GM19238 (cell line): ENCODE results near the gene THSD7A.
"Not testable (repeated sequence)": the region's sequence is repeated elsewhere in the genome, so short reads cannot be mapped to it uniquely, and the experiment has no call there.

Experiments used
- DNase-seq: peaks from one replicate; pipeline ENCODE4 v3.0.0; 2011; ENCODE audit warnings: low spot score; ENCODE audit not compliant: insufficient read length

THSD7A gene

GRCh38 chr7:11469028-11469745 is 362.8 kb downstream of the THSD7A start:
- DNase-seq, result no peak

GRCh38 chr7:11466517-11467105 is 365.4 kb downstream of the THSD7A start:
- no peak for DNase-seq

GRCh38 chr7:11464624-11465023 is 367.4 kb downstream of the THSD7A start:
- no peak for DNase-seq

- DNase-seq, result no peak
These were observed 370.1 kb downstream of the THSD7A start for GRCh38 chr7:11461946-11462345.

- no peak for DNase-seq
These were observed 373.1 kb downstream of the THSD7A start for GRCh38 chr7:11458736-11459483.

GRCh38 chr7:11457419-11457818 is 374.6 kb downstream of the THSD7A start:
- no peak for DNase-seq

- DNase-seq, result no peak
These were observed 375.4 kb downstream of the THSD7A start for GRCh38 chr7:11456574-11456973.

GRCh38 chr7:11452476-11452875 is 379.5 kb downstream of the THSD7A start:
- no peak for DNase-seq

GRCh38 chr7:11450281-11450680 is 381.7 kb downstream of the THSD7A start:
- DNase-seq, result no peak

GRCh38 chr7:11449316-11449715 is 382.7 kb downstream of the THSD7A start:
- DNase-seq, result no peak

GRCh38 chr7:11448323-11448722 is 383.7 kb downstream of the THSD7A start:
- no peak for DNase-seq

- DNase-seq, result no peak
These were observed 384.9 kb downstream of the THSD7A start for GRCh38 chr7:11447106-11447505.

- DNase-seq, result not testable (repeated sequence)
These were observed 388.1 kb downstream of the THSD7A start for GRCh38 chr7:11443934-11444333.

GRCh38 chr7:11437994-11438393 is 394.0 kb downstream of the THSD7A start:
- DNase-seq, result no peak

GRCh38 chr7:11436773-11437524 is 395.0 kb downstream of the THSD7A start:
- DNase-seq, result no peak

GRCh38 chr7:11436316-11436715 is 395.7 kb downstream of the THSD7A start:
- DNase-seq, result no peak

GRCh38 chr7:11434366-11434765 is 397.6 kb downstream of the THSD7A start:
- DNase-seq, result no peak

- DNase-seq, result no peak
These were observed 401.2 kb downstream of the THSD7A start for GRCh38 chr7:11430841-11431240.

- no peak for DNase-seq
These were observed 401.9 kb downstream of the THSD7A start for GRCh38 chr7:11430112-11430511.

GRCh38 chr7:11428877-11429581 is 403.0 kb downstream of the THSD7A start:
- no peak for DNase-seq

GRCh38 chr7:11427686-11428273 is 404.2 kb downstream of the THSD7A start:
- no peak for DNase-seq
